IPS-NIHi7 (cell line): ENCODE results near the gene ZNF287.

Experiments used
- DNase-seq: peaks from one replicate; pipeline ENCODE4 v3.0.0; 2012; ENCODE audit warnings: mixed read lengths; ENCODE audit errors: extremely low spot score

The ZNF287 gene

GRCh38 chr17:16516594-16517051, 52.4 kb downstream of the ZNF287 start:
- DNase-seq, result peak; percentile 67

GRCh38 chr17:16515933-16516332, 53.1 kb downstream of the ZNF287 start:
- no peak for DNase-seq

- no peak for DNase-seq
Observed at GRCh38 chr17:16513873-16514272, 55.1 kb downstream of the ZNF287 start.

GRCh38 chr17:16512011-16512410, 57.0 kb downstream of the ZNF287 start:
- no peak for DNase-seq

GRCh38 chr17:16511593-16511992, 57.4 kb downstream of the ZNF287 start:
- no peak for DNase-seq

GRCh38 chr17:16507918-16508533, 61.0 kb downstream of the ZNF287 start:
- no peak for DNase-seq

GRCh38 chr17:16506188-16506587, 62.8 kb downstream of the ZNF287 start:
- no peak for DNase-seq

GRCh38 chr17:16504984-16505383, 64.0 kb downstream of the ZNF287 start:
- DNase-seq, result no peak
